HG03196 (cell line): ENCODE data around the gene KCNH5.

ENCODE experiments used
- ATAC-seq: cut with Tn5 transposase; IDR thresholded peaks from one replicate; pipeline ENCODE4 v1.9.1; 2021; ENCODE audit not compliant: unreplicated experiment

Gene KCNH5

DNA sequence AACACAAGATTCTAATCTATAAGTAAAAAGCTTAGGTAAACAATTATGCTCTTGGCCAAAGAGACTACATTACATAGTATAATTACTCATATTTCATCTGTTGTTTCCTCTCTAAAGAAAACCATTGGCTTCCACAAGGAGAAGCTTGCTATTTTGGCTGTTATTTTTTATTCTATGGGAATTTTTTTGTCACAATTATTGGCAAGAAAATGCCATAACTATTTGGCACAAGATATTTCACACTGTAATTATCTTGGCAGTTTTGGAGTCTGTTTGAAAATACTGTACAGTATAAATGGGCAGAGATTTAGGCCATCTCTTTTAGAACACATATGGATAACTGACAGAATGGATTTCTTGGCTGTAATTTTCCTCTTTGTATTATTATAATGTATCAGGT is 51.2 kb downstream of the KCNH5 start:
- ATAC-seq, result no peak

GRCh38 chr14:62988967-62989366 is 56.3 kb downstream of the KCNH5 start:
- ATAC-seq, result no peak

DNA sequence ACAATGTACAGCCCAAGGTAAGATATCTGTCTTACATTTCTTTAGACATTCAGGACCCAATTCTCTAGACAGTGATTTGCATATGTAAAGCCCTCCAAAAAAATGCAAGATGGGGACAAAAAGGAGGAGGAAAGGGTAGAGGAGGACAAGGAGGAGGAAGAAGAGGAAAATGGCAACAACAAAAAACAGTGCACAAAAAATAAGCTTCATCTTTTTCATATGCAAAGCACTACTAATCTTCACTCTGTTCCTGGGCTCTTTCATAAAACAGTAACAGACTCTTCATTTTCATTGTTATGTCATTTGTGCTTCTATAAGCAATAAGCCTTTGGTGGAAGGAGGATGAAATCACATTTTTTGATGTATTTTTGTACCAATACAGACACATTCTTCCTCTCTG is 61.4 kb downstream of the KCNH5 start:
- no peak for ATAC-seq

GRCh38 chr14:62980693-62981092 is 64.6 kb downstream of the KCNH5 start:
- no peak for ATAC-seq

GRCh38 chr14:62957562-62957961 is 87.7 kb downstream of the KCNH5 start:
- ATAC-seq, result no peak

GRCh38 chr14:62956413-62956812 is 88.8 kb downstream of the KCNH5 start:
- ATAC-seq, result no peak

DNA sequence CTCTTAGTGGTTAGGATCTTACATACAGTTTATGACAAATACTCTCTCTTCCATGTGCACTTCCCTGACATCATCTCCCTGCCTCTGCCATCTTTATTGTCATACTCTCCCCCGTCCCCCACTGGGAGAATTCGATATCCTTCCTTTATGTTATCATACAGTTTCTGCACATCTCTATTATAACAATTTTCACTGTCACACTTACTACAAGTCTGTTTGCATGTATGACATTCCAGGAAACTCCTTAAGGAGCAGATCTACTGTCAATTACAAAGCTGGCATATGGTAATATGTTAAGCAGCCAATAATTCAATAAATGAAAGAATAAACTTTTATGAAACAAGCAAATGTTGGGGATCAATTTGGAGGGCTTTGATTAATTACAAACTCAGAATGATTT is 91.1 kb downstream of the KCNH5 start:
- no peak for ATAC-seq

GRCh38 chr14:62952226-62952625 is 93.0 kb downstream of the KCNH5 start:
- ATAC-seq, result no peak

DNA sequence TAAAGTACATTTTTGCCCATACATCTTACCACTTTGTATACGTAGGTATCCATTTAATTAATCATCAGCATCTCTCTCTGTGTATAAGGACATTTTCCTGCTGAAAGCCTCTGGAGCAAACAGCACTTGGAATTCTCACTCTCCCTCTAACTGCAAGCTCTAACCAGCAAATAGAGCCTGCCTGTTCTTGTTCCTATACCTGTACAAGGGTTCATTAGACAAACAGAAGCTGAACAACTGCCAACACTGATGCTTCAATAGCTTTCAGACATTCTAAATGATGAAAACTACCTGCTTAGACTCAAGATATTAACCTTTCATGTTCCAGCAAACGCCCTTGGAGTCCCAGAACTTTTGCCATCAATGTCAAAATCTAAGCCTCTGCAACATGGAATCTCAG is 98.0 kb downstream of the KCNH5 start:
- no peak for ATAC-seq

DNA sequence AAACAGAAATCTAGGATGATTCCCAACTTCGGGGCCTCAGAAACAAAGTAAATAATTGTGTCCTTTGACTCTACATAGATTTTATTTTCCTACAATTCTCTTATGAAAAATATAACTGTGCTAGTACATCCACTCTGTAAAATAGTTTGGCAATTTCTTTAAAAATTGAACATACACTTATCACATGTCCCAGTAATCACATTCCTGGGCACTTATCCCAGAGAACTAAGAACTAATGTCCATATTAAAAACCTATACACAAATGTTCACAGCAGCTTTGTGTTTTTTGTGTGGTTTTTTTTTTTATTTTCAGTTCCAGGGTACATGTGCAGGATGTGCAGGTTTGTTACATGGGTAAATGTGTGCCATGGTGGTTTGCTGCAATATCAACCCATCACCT is 99.0 kb downstream of the KCNH5 start:
- no peak for ATAC-seq

GRCh38 chr14:62943202-62943601 is 102.1 kb downstream of the KCNH5 start:
- no peak for ATAC-seq

DNA sequence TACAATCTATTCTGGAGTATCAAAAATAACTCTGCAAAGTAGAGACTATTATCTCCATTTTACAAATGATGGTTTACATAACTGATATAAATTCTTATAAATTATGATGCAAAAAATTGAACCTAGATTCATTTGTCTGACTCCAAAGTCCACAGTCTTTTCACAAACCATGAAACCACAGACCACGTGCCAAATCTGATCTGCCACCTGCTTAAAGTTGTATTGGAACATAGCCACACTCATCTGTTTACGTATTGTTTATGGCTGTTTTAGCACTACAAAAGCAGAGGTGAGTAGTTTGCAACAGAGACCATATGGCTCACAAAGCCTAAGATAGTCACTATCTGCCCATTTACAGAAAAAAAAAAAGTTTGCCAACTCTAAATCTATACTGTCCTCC is 105.3 kb downstream of the KCNH5 start:
- ATAC-seq, result no peak

- no peak for ATAC-seq
Observed at GRCh38 chr14:62938778-62939177, 106.5 kb downstream of the KCNH5 start.

GRCh38 chr14:62934439-62934838 is 110.8 kb downstream of the KCNH5 start:
- no peak for ATAC-seq

- no peak for ATAC-seq
Observed at GRCh38 chr14:62921466-62921865, 123.8 kb downstream of the KCNH5 start.

DNA sequence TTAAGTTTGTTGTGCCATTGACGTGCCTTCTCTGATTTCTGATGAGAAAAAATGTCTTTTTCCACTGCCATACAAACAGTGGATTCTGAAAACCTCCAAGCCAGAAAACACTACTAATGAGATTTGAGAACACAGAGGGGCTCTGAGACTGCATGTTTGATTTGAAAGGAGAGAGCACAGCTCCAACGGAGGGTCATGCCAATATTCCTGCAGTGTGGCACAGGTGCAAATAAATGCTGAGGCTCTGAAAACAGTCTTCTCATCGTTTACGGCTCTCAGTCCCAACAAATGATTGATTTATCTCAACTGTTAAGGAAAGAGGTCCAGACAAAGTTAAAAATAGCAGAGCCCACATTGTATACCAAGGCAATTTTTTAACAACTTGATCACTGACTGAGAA is 128.7 kb downstream of the KCNH5 start:
- ATAC-seq, result no peak

DNA sequence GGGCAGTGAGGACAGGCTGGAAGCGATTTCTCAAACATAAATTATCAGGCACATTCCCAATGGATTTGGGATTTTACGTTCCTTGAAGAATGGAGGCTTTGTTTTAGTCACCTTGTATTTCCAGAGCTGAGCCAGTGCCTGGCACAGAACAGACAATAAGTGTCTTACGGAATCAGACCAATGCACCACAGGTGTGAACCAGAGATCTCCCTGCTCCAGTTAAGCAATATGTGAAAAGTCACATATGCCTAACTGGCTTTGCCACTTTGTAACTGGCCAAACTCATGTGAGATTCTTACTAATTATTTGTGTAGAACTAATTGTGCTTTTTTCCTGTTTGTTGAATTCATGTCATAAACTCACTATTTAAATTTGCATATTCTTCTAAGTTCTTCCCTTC is 130.4 kb downstream of the KCNH5 start:
- ATAC-seq, result no peak

- no peak for ATAC-seq
Observed at GRCh38 chr14:62914025-62914424, 131.2 kb downstream of the KCNH5 start.

- ATAC-seq, result no peak
Observed at GRCh38 chr14:62908506-62908905, 136.8 kb downstream of the KCNH5 start.

- ATAC-seq, result no peak
Observed at GRCh38 chr14:62905566-62905965, 139.7 kb downstream of the KCNH5 start.

DNA sequence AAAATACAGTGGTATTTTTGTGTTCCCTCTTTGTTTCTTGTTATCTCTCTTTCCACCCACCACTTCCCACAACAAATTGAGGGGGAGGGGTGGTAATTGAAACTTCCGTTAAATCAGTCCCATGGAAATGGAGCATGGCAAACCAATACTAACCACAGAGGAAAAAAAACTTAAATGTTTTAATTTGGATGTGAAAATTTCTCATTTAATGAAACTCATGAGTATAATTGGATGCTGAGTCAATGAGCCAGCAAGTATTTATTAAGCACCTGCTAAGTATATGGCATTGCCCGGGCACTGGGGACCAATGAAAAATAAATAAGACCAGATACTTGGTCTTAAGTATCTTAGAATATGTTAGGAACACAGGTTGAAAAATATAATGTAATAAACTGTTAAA is 147.5 kb downstream of the KCNH5 start:
- ATAC-seq, result no peak

GRCh38 chr14:62896932-62897456 is 148.3 kb downstream of the KCNH5 start:
- ATAC-seq, result no peak

GRCh38 chr14:62894736-62895135 is 150.5 kb downstream of the KCNH5 start:
- ATAC-seq, result no peak

GRCh38 chr14:62889364-62889763 is 155.9 kb downstream of the KCNH5 start:
- ATAC-seq, result no peak
